ENCODE data around the gene GAD2.

GAD2 gene

GRCh38 chr10:26177341-26177740 is 39.2 kb upstream of the GAD2 start:
- TF ChIP-seq TCF12 (IDR thresholded peaks at IDR 0.05; ENCODE audit: low read depth): no peak
- no peak for TF ChIP-seq REST (IDR thresholded peaks at IDR 0.05; ENCODE audit: low read depth)
- no peak for TF ChIP-seq MAX (IDR thresholded peaks at IDR 0.05)
- no peak for TF ChIP-seq USF1 (IDR thresholded peaks at IDR 0.05)
- no peak for TF ChIP-seq EGR1 (IDR thresholded peaks at IDR 0.05)
- TF ChIP-seq YY1 (IDR thresholded peaks at IDR 0.05; ENCODE audit: low read depth): no peak
- TF ChIP-seq NFIC (IDR thresholded peaks at IDR 0.05): no peak
- no peak for TF ChIP-seq EP300 (IDR thresholded peaks at IDR 0.05; ENCODE audit: borderline replicate concordance)
- no peak for TF ChIP-seq TAF1 (IDR thresholded peaks at IDR 0.05; ENCODE audit: low read depth)

- TF ChIP-seq USF1 (IDR thresholded peaks at IDR 0.05) (no peak), EGR1 (IDR thresholded peaks at IDR 0.05) (no peak), REST (IDR thresholded peaks at IDR 0.05; ENCODE audit: low read depth) (no peak), MAX (IDR thresholded peaks at IDR 0.05) (no peak), CEBPB (IDR thresholded peaks at IDR 0.05) (no peak)
Observed at GRCh38 chr10:26194275-26194674, 22.3 kb upstream of the GAD2 start.

GRCh38 chr10:26197248-26197647 is 19.3 kb upstream of the GAD2 start:
- TF ChIP-seq FOXM1 (IDR thresholded peaks at IDR 0.05; ENCODE audit: borderline replicate concordance, low read depth): no peak
- no peak for TF ChIP-seq USF1 (IDR thresholded peaks at IDR 0.05)
- TF ChIP-seq NFIC (IDR thresholded peaks at IDR 0.05): no peak
- TF ChIP-seq TAF1 (IDR thresholded peaks at IDR 0.05; ENCODE audit: low read depth): no peak
- TF ChIP-seq MAX (IDR thresholded peaks at IDR 0.05): no peak
- no peak for TF ChIP-seq CEBPB (IDR thresholded peaks at IDR 0.05)
- no peak for TF ChIP-seq RAD21 (IDR thresholded peaks at IDR 0.05; ENCODE audit: low read depth)
- no peak for TF ChIP-seq ZBTB7A (IDR thresholded peaks at IDR 0.05; ENCODE audit: low read depth)

- TF ChIP-seq RAD21 (IDR thresholded peaks at IDR 0.05; ENCODE audit: low read depth): no peak
- TF ChIP-seq TAF1 (IDR thresholded peaks at IDR 0.05; ENCODE audit: low read depth): no peak
- no peak for TF ChIP-seq FOXM1 (IDR thresholded peaks at IDR 0.05; ENCODE audit: borderline replicate concordance, low read depth)
- no peak for TF ChIP-seq CREB1 (IDR thresholded peaks at IDR 0.05; ENCODE audit: low read depth)
- no peak for TF ChIP-seq MAX (IDR thresholded peaks at IDR 0.05)
- no peak for TF ChIP-seq ZBTB7A (IDR thresholded peaks at IDR 0.05; ENCODE audit: low read depth)
- no peak for TF ChIP-seq YY1 (IDR thresholded peaks at IDR 0.05; ENCODE audit: low read depth)
Observed at GRCh38 chr10:26198119-26198518, 18.5 kb upstream of the GAD2 start.

- TF ChIP-seq USF1 (IDR thresholded peaks at IDR 0.05) (no peak), FOXM1 (IDR thresholded peaks at IDR 0.05; ENCODE audit: borderline replicate concordance, low read depth) (no peak), ZBTB7A (IDR thresholded peaks at IDR 0.05; ENCODE audit: low read depth) (no peak), EGR1 (IDR thresholded peaks at IDR 0.05) (no peak), TCF12 (IDR thresholded peaks at IDR 0.05; ENCODE audit: low read depth) (no peak), NFIC (IDR thresholded peaks at IDR 0.05) (no peak), YY1 (IDR thresholded peaks at IDR 0.05; ENCODE audit: low read depth) (no peak), RAD21 (IDR thresholded peaks at IDR 0.05; ENCODE audit: low read depth) (no peak), TAF1 (IDR thresholded peaks at IDR 0.05; ENCODE audit: low read depth) (no peak)
Observed at GRCh38 chr10:26199841-26200240, 16.7 kb upstream of the GAD2 start.

- TF ChIP-seq USF1 (IDR thresholded peaks at IDR 0.05) (no peak), TEAD4 (IDR thresholded peaks at IDR 0.05) (no peak), TAF1 (IDR thresholded peaks at IDR 0.05; ENCODE audit: low read depth) (no peak), YY1 (IDR thresholded peaks at IDR 0.05; ENCODE audit: low read depth) (no peak), FOXM1 (IDR thresholded peaks at IDR 0.05; ENCODE audit: borderline replicate concordance, low read depth) (no peak), ZBTB7A (IDR thresholded peaks at IDR 0.05; ENCODE audit: low read depth) (no peak), MAX (IDR thresholded peaks at IDR 0.05) (no peak)
Observed at GRCh38 chr10:26205223-26205622, 11.4 kb upstream of the GAD2 start.

All from Ishikawa (cell line).